ENCODE measurements around the gene SDK1.

DNA sequence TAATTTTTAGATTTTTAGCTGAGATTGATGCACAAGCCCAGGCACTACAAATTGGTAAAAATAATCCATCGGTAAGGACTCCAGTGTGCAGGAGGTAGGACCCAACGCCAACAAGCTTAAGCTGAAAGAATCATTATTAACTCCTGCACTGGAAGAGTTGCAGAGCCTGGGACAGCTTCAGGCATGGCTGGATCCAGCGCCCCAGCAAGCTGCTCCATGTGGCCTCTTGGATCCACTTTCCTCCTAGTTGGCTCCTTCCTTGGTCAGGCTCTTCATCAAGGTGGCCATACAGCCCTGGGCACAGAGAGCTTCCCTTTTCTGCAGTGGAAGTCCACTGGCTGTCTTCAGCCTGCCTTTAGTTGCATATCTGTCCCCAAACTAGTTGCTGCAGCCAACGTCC lies 883.6 kb downstream of the SDK1 start:
- TF ChIP-seq, protein P1, sequence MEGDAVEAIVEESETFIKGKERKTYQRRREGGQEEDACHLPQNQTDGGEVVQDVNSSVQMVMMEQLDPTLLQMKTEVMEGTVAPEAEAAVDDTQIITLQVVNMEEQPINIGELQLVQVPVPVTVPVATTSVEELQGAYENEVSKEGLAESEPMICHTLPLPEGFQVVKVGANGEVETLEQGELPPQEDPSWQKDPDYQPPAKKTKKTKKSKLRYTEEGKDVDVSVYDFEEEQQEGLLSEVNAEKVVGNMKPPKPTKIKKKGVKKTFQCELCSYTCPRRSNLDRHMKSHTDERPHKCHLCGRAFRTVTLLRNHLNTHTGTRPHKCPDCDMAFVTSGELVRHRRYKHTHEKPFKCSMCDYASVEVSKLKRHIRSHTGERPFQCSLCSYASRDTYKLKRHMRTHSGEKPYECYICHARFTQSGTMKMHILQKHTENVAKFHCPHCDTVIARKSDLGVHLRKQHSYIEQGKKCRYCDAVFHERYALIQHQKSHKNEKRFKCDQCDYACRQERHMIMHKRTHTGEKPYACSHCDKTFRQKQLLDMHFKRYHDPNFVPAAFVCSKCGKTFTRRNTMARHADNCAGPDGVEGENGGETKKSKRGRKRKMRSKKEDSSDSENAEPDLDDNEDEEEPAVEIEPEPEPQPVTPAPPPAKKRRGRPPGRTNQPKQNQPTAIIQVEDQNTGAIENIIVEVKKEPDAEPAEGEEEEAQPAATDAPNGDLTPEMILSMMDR (IDR thresholded peaks at IDR 0.05): no peak
- no peak for TF ChIP-seq POLR2A (IDR thresholded peaks at IDR 0.05)
